Islet precursor cell (in vitro differentiated cells): ENCODE results near the gene SCRN1.
"Not testable (repeated sequence)": the region's sequence is repeated elsewhere in the genome, so short reads cannot be mapped to it uniquely, and the experiment has no call there.

ENCODE experiments used
- DNase-seq: peaks from one replicate; pipeline ENCODE4 v3.0.0-alpha.2; 2018

Gene SCRN1

DNA sequence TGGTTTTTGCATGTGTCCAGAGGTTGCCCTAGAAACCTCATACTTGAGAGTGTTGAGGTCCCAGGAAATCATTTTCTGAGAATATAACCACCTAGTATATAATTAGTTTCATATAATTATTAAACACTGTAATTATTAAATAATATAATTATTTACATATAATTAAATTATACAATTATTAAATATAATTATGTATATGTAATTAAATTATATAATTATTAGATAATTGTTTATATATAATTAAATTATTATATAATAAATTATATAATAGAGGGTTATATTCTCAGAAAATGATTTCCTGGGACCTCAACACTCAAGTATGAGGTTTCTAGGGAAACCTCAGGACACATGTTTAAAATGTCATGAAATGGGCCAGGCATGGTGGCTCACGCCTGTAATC, 27.6 kb downstream of the SCRN1 start:
- no peak for DNase-seq

DNA sequence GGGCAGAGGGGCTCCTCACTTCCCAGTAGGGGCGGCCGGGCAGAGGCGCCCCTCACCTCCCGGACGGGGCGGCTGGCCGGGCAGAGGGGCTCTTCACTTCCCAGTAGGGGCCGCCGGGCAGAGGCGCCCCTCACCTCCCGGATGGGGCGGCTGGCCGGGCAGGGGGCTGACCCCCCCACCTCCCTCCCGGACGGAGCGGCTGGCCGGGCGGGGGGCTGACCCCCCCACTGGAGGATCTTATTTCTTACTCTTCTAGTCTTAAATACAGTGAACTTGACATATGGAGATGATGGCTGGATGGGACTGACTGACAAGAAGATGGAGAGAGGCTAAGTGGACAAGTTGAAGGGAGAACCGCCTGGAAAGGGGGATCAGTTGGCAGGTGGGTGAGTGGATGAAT, 28.0 kb downstream of the SCRN1 start:
- DNase-seq, result not testable (repeated sequence)

- DNase-seq, result no peak
Observed at GRCh38 chr7:29958667-29959358, 30.8 kb downstream of the SCRN1 start.

DNA sequence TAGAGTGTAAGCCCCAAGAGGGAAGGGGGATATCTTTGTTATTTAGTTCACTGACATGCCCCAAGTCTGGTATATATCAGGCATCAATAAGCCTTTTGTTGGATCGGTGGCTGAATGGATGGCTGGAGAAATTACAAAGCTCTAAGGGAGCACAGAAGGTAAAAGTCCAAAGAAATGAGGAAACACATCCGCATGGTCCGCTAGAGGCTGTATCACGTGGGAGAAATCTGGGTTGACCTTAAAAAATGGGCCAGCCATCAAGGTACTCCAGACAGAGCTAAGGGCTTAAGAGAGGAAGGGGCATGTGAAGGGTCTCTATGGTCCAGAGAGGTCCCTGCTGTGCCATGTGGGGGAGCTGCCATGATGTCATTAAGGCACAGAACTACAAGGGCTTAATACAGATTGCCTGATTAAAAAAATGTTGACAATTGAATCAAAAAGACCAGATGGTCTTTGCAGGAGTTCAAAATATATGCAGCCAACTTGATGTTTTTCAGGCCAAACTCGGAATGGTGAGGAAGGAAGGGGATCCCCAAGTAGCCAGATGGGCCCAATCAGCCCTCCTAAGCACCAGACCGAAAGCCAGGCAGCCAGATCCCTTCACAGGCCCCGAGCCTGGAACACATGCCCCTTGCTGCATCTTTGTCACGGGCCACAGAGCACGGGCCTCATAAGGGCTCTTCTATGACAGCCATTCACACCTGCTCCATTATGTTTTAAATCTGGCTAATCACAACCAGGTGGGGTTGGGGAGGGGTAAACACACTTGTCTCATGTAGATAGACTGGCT, 31.9 kb downstream of the SCRN1 start:
- DNase-seq, result no peak

GRCh38 chr7:29956487-29956836, 33.1 kb downstream of the SCRN1 start:
- DNase-seq, result no peak

GRCh38 chr7:29955799-29956486, 33.7 kb downstream of the SCRN1 start:
- no peak for DNase-seq

- DNase-seq, result no peak
Observed at GRCh38 chr7:29955075-29955792, 34.4 kb downstream of the SCRN1 start.

- no peak for DNase-seq
Observed at GRCh38 chr7:29953726-29954347, 35.8 kb downstream of the SCRN1 start.

GRCh38 chr7:29951206-29951605, 38.4 kb downstream of the SCRN1 start:
- DNase-seq, result no peak

DNA sequence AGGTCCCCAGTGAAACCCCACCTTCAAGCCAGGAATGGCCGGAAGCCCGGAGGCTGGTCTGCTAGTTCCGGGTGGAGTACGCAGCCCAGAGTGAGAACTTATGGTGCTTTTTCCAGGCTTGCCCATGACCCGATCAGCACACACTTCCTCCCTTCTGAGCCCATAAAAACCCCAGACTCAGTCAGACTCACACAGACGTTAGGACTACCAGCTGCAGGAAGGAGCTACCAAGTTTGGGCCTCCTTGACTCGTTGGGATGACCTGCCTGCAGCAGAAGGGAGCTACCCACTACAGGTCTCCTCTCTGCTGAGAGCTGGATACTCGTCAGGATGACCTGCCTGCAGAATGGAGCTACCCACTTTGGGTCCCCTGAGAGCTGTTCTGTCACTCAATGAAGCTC, 39.1 kb downstream of the SCRN1 start:
- DNase-seq, result no peak

GRCh38 chr7:29948587-29948986, 41.0 kb downstream of the SCRN1 start:
- no peak for DNase-seq

- DNase-seq, result peak; percentile 68
Observed at GRCh38 chr7:29946428-29947186, 43.0 kb downstream of the SCRN1 start.

- no peak for DNase-seq
Observed at GRCh38 chr7:29945259-29945809, 44.3 kb downstream of the SCRN1 start.

DNA sequence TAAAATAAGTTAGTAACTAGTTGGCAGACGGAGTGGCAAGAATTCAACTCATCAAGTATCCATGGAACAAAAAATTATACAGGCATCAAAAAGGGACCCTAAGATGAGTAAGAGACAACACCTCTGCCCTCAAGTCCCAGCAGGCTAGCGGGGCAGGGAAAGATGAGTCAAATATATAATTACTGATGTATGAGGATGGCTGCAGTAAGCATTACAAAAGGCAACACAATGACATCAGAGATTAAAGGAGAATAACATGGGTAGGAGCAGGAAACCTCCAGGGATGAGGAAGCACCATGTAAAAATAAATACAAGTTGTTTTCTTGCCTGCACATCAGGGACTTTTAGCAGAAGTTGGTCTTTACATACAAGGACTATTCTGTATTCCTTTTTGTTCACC, 49.4 kb downstream of the SCRN1 start:
- no peak for DNase-seq

DNA sequence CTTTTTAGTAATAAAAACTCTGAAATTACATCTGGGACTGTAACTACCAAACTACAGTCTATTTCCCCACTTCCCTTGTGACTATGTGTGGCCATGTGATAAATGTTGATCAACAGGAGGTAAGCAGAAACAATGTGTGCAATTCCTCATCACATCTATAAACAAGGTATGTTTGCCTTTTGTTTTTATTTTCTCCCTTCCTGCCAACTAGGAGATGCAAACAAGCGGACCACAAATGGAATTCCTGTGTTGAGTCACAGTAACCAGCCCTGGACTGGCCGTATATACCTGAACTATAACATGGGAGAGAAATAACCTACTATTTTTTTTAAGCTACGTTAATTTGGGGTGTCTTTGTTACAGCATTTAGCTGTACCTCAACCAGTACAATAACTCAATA, 52.5 kb downstream of the SCRN1 start:
- DNase-seq, result peak; percentile 10

- no peak for DNase-seq
Observed at GRCh38 chr7:29935111-29935510, 54.5 kb downstream of the SCRN1 start.

DNA sequence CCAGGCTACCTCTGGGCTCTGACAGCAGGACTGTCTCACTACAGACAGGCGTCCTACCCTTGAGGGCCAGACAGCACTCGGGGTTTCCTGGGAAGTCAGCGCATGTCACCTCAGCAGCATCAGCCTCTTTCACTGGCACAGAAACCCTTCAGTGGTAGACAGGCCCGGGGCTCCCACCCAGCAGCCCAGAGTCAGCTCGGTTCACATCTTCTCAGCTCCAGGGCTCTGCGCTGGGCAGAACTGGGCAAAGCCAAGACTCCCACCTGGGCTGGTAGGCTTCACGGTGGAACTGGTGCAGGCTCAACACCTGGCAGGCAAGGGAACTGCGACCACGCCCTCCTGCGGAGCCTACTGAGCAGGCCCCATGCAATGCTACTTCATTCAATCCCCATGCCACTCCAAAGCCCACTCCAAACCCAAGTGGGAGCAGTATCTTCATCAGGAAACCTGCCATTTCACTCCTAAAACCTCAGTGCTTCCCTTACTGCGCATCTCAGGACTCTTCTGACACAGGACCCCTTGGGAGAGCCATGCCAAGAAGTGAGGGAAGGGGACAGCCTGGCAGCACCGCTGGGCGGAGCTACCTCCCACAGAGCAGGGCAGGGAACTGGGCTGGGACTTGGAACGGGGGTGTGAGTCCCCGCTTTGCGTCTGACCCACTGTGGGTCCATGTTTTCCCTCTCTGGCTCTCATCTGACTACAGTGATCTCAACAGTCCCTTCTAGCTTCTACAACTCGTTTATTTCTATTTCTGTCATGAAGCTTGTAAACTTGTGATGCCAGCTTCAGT, 60.4 kb downstream of the SCRN1 start:
- DNase-seq, result no peak

DNA sequence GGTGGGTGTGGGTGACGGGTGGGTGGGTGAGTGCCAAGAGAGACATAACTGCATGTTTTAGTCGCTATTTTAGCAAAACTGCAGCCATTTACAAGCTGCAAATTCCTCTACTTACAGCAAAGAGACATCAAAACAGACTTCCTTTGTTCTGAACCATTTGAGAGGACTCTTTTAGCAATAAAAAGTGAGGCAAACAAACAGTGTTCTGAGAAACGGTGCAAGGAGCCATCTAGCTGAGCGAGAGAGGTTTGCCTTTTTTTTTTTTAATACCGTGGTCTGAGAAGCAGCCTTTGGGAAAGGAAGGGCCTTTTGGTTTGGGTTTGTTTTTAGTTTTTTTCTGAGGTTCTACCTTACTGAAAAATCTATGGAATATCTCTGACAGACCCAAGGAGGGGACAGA, 62.9 kb downstream of the SCRN1 start:
- DNase-seq, result no peak

DNA sequence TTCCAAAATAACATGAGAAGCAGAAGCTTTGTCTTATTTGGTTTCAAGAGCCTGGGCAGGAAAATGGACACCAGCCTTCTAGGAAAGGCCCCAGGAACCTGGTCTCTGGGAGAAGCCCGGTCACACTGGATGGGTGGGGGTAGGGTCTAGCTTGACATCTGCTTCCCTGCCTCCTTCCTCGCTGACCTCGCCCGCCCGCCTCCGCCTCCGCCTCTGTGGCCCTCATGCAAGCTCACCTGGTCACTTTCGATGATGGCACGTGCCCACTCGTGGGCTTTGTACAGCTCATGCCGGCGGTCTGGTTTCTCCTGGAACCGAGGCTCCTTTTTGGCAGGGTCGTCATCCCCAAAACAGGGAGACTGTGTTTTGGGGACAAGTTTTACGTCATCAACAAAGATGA, 63.4 kb downstream of the SCRN1 start:
- DNase-seq, result no peak

DNA sequence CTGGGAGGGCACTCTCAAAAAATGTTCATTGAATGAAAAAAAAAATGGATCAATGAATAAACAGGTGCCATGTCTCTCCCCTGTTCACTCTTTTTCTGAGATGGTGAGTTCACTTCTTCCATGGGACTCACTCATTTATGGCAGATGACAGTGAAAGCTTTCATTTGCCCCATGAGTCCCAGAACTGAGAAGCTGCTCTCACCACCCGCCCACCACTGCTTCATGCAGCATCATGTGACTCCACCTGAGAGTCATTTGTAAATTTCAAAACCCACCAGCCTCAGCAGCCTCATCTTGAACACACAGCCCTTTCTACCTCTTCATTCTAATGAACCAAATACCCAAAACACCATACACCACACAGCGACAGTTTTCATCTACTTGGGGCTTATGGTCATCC, 64.9 kb downstream of the SCRN1 start:
- DNase-seq, result no peak

DNA sequence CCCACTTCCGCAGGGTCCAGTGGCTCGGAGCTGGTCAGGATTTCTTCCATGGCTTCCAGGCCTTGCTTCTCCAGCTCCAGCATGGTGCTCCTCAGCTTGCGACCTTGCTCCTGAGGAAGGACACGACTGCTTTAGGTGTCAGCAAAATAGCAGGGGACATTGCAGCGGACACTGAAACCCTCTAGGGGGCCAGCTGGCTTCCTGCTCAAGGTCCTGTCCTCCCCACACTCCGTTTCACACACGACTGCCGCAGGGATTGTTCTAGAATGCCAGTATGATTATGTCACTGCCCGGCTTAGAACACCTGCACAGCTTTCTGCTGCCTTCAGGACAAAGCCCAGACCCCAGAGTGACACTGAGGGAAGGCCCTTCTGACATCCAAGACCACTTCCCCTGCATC, 65.6 kb downstream of the SCRN1 start:
- DNase-seq, result peak; percentile 63
